GM19351 (cell line): Measurements from ENCODE around the gene CRYAA.
"Not testable (repeated sequence)": the region's sequence is repeated elsewhere in the genome, so short reads cannot be mapped to it uniquely, and the experiment has no call there.

Experiments
- ATAC-seq: cut with Tn5 transposase; IDR thresholded peaks from one replicate; pipeline ENCODE4 v1.9.1; 2021; ENCODE audit warnings: mild to moderate bottlenecking, moderate library complexity; ENCODE audit not compliant: unreplicated experiment

CRYAA gene, protein sequence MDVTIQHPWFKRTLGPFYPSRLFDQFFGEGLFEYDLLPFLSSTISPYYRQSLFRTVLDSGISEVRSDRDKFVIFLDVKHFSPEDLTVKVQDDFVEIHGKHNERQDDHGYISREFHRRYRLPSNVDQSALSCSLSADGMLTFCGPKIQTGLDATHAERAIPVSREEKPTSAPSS

GRCh38 chr21:43168708-43169107 is at the start of gene CRYAA:
Gene CRYAA, plus strand, starts transcription at chr21:43169008. Its CDS starts 92 bp downstream, at chr21:43169100.
- ATAC-seq, result not testable (repeated sequence)

- ATAC-seq, result not testable (repeated sequence)
Measured at GRCh38 chr21:43130094-43130493, 38.7 kb upstream of the CRYAA start.

DNA sequence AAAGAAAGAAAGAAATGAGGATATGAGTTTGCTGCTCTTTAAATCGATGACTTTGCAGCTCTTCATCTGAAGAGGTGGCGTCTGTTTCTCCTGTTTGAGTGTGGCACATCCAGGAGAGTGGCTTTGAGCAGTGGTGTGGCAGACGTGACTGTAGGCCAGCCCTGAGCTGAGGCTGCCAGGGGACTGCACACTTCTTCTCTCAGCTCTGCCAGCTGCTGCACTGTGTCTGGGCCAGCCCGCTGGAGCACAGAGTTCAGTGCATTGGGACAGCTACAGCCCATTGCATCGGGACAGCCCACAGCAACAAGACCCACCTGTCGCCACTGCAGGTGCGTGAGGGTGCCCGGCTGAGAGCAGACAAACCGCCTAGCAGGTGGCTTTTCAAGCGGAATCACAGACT is 34.3 kb upstream of the CRYAA start:
- not testable (repeated sequence) for ATAC-seq

- not testable (repeated sequence) for ATAC-seq
Measured at GRCh38 chr21:43138944-43139343, 29.9 kb upstream of the CRYAA start.

- not testable (repeated sequence) for ATAC-seq
Measured at GRCh38 chr21:43141407-43141806, 27.4 kb upstream of the CRYAA start.

DNA sequence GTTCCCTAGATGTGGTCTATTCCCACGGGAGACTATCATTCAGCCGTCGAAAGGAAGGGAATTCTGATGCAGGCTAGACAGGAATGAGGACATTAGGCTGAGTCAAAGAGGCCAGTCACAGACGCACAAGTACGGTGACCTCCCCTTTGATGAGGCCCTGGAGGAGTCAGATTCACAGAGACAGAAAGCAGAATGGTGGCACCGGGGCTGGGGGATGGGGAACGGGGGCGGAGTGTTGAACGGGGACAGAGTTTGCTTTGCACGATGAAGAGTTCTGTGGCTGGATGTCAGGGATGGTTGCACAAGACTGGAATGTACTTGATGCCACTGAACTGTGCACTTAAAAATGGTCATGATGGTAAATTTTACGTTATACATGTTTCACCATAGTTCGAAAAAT is 22.2 kb upstream of the CRYAA start:
- not testable (repeated sequence) for ATAC-seq

- ATAC-seq, result not testable (repeated sequence)
Measured at GRCh38 chr21:43147999-43148398, 20.8 kb upstream of the CRYAA start.

GRCh38 chr21:43149344-43149743 is 19.5 kb upstream of the CRYAA start:
- ATAC-seq, result not testable (repeated sequence)

- not testable (repeated sequence) for ATAC-seq
Measured at GRCh38 chr21:43153601-43154000, 15.2 kb upstream of the CRYAA start.

DNA sequence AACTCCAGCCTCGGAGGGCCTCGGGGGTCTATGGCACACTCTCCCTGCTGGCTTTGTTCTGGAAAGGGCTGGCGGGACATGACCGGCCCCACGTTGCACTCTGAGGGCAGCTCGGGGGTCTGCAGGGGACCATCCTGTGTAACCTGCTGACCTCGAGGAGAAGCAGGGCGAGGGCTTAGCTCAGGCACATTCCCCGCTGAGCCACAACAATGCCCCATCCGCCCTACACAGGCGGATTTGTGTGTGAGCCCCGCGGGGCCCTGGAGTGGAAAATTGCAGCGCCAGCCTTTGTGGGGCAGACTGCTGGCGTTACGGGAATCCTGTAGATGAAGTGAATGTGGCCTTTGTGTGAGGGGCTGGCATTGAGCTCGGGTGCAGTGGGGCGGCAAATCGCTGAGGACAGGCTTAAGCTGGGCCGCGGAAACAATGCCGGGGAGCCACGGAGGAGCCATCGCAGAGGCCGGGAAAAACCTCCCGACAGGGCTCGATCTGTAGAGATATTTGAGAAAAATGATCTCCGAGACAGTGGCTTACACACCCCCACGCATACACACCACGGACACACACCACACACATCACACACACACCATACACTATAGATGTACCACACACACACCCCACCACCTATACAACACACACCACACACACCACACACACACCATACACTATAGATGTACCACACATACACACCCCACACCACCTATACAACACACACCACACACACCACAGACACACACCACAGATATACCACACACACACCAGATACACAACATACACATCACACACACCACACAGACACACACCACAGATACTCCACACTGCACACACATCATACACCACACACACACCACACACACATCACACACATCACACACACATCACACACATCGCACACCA is 9.3 kb upstream of the CRYAA start:
- ATAC-seq, result not testable (repeated sequence)

DNA sequence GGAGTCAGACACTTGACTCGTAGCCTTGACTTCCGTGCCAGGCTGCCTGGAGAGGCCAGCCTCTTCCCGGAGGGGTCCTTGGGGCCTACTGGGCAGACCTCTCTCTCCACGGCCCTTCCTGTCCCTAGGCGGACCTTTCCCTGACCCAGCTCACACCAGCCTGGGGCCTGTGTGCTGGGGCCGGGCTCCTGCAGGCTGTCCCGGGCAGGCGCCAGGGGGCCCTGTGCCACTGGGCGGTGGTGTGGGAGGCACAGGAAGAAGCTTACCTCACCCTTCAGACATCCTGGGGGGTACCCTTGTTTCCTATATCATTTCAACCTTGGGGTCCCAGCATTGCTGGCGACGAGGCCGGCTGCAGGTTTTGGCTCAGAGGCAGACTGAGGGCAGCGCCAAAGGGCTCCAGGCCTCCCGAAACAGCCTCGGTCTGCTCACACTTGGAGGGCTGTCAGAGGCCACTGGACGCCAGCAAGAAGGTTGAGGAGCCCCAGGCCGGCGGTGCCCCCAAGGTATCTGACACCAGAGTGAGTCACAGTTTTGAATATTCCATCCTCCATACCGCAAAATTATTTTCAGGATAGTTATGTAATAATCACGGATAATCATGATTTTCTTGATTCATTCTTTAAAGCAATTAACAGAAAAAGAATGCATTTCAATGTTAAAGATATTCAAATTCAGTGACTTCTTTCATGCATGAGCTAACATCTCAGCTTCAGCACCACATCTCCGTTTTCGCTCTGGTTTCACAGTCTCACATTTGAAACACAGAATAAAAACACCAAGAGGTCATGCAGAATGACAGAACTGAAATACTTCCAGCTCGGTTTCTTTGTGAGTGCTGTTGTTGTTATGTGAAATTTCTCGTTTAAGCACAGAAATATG is 6.7 kb upstream of the CRYAA start:
- not testable (repeated sequence) for ATAC-seq

GRCh38 chr21:43162708-43163205 is 6.1 kb upstream of the CRYAA start:
- not testable (repeated sequence) for ATAC-seq

DNA sequence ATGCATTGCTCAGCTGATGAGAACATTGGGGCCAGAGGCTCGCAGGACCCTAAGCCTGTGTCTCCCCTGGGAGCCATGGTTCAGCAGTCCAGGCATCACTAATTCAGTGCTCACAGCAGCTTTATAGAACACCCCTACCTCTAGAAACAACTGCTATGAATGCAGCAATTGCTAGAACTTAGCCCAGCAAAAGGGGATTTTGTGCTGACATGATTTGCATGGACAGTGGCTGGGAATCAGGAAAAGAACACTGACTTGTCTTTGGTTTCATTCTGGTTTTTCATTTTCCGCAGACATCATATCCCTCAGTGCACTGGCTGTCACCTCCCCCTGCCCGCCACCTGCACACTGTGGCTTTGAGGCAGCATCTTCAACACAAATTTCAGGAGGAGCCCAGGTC is 4.0 kb upstream of the CRYAA start:
- not testable (repeated sequence) for ATAC-seq

- ATAC-seq, result not testable (repeated sequence)
Measured at GRCh38 chr21:43165734-43166133, 3.1 kb upstream of the CRYAA start.

GRCh38 chr21:43169230-43169886 is 550 bp downstream of the CRYAA start:
- not testable (repeated sequence) for ATAC-seq

GRCh38 chr21:43169891-43170290 is 1.1 kb downstream of the CRYAA start:
- not testable (repeated sequence) for ATAC-seq

GRCh38 chr21:43172812-43173211 is 4.0 kb downstream of the CRYAA start:
- ATAC-seq, result not testable (repeated sequence)

- not testable (repeated sequence) for ATAC-seq
Measured at GRCh38 chr21:43173438-43173837, 4.6 kb downstream of the CRYAA start.

DNA sequence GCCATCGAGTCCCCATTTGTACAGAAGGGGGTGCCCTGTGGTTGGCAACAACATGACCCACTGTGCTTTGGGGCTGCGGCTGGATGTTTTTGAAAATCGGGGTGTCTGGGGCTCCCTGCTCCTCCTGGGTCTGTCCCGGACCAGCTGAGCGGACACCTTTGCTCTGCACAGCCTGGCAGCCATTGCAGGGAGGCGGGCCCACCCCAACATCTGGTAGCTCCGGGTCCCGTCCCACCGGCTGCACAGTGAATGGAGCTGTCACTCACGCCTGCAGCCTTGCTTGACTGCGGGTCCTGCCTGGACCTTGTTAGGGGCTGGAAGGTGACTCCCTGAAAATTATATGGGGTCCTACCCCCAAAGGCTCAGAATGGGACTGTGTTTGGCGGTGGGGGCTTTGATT is 5.1 kb downstream of the CRYAA start:
- ATAC-seq, result not testable (repeated sequence)

DNA sequence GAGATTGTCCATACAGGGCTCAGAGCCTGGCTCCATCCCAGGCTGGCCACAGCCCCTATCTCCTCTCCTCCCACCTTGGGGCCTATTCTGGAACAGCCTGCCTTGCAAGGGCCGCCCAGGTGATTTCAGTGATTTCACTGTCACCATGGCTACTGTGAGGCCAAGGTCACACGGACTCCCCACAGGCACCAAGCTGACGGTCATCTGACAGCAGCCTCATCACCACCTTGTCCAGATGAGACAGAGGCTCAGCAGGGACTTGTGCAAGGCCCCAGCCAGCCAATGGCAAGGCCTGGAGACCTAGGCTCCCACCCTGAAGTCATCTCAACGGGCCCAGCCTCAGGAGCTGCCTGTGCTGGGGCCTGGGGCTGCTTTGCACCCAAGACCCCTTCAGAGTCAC is 6.2 kb downstream of the CRYAA start:
- ATAC-seq, result not testable (repeated sequence)
